Central memory CD4-positive, alpha-beta T cell (primary cell): ENCODE data around the gene MAPT.
A peak's percentile ranks its signal among the peaks of the same experiment; 100 is the strongest.
"Not testable (repeated sequence)": the region's sequence is repeated elsewhere in the genome, so short reads cannot be mapped to it uniquely, and the experiment has no call there.

Experiments used
- DNase-seq: peaks from one replicate; pipeline ENCODE4 v3.0.0; 2022

MAPT gene

DNA sequence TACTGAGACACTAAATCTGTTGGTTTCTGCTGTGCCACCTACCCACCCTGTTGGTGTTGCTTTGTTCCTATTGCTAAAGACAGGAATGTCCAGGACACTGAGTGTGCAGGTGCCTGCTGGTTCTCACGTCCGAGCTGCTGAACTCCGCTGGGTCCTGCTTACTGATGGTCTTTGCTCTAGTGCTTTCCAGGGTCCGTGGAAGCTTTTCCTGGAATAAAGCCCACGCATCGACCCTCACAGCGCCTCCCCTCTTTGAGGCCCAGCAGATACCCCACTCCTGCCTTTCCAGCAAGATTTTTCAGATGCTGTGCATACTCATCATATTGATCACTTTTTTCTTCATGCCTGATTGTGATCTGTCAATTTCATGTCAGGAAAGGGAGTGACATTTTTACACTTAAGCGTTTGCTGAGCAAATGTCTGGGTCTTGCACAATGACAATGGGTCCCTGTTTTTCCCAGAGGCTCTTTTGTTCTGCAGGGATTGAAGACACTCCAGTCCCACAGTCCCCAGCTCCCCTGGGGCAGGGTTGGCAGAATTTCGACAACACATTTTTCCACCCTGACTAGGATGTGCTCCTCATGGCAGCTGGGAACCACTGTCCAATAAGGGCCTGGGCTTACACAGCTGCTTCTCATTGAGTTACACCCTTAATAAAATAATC lies 119.3 kb downstream of the MAPT start:
- no peak for DNase-seq

DNA sequence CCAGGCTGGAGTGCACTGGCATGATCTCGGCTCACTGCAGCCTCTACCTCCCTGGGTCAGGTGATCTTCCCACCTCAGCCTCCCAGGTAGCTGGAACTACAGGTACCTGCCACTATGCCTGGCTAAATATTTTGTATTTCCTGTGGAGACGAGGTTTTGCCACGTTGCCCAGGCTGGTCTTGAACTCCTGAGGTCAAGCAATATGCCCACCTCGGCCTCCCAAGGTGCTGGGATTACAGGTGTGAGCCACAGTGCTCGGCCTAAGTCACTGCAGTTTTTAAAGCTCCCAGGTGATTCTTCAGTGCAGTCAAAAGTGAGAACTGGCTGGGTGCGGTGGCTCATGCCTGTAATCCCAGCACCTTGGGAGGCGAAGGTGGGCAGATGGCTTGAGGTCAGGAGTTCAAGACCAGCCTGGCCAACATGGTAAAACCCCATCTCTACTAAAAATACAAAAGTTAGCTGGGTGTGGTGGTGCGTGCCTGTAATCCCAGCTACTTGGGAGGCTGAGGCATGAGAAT lies 125.1 kb downstream of the MAPT start:
- DNase-seq = not testable (repeated sequence)

DNA sequence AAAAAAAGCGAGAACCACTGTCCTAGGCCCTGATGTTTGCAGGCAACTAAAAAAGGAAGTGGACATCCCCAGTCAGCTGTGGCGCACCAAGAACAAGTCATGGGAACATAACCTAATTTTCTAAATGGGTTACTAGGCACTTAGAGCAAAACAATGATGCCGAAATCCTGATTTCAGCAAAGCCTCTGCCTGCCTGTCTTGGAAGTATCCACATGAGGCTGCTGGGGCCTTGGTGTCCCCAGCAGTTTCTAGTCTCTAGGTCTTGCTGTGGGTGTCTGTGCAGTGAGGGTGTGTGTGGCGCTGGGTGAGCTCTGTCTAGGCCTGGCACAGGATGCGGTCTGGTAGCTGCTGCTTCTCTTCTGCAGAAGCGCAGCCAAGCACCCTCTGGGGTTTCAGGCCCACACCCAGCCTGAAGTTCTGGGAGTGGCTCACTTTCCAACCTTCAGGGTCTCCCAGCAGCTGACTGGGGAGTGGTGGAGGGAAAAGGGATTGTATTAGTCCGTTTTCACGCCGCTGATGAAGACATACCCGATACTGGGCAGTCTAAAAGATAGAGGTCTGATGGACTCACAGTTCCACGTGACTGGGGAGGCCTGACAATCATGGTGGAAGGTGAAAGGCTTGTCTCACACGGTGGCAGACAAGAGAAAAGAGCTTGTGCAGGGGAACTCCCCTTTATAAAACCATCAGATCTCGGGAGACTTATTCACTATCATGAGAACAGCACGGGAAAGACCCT lies 125.8 kb downstream of the MAPT start:
- peak; percentile 69 for DNase-seq

DNA sequence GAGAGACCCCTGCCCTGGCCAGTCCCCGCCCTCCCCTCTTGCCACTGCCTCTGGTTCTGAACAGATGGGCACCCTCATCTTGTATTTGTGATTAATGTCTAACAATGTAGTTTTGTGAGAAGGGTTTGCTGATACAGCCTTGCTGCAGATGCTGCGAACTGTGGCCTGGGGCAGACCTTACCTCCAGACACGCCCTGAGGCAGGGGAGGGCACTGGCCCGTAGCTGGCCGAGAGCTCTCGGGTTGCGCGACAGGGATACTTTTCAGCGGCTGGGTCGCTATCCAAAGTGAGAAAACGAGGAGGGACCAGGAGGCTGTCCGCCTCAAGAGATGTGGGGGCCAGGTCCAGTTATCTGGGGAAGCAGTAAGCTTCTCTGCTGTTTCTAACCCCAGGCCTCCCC lies 126.6 kb downstream of the MAPT start:
- DNase-seq = no peak

DNA sequence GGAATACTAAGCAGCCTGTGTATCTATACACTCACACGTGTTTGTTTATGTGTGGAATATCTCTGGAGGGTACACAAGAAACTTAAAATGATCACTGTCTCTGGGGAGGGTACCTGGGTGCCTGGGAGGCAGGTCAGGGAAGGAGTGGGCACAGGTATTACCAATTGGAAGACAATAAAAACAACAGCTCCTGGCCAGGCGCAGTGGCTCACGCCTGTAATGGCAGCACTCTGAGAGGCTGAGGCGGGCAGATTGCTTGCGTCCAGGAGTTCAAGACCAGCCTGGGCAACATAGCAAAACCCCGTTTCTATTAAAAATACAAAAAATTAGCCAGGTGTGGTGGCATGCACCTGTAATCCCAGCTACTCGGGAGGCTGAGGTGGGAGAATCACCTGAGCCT lies 129.0 kb downstream of the MAPT start:
- not testable (repeated sequence) for DNase-seq

DNA sequence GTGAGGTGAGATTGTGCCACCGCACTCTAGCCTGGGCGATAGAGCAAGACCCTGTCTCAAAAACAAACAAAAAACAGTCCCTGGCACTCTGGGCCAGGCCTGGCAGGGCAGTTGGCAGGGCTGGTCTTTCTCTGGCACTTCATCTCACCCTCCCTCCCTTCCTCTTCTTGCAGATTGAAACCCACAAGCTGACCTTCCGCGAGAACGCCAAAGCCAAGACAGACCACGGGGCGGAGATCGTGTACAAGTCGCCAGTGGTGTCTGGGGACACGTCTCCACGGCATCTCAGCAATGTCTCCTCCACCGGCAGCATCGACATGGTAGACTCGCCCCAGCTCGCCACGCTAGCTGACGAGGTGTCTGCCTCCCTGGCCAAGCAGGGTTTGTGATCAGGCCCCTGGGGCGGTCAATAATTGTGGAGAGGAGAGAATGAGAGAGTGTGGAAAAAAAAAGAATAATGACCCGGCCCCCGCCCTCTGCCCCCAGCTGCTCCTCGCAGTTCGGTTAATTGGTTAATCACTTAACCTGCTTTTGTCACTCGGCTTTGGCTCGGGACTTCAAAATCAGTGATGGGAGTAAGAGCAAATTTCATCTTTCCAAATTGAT lies 129.5 kb downstream of the MAPT start:
- no peak for DNase-seq

DNA sequence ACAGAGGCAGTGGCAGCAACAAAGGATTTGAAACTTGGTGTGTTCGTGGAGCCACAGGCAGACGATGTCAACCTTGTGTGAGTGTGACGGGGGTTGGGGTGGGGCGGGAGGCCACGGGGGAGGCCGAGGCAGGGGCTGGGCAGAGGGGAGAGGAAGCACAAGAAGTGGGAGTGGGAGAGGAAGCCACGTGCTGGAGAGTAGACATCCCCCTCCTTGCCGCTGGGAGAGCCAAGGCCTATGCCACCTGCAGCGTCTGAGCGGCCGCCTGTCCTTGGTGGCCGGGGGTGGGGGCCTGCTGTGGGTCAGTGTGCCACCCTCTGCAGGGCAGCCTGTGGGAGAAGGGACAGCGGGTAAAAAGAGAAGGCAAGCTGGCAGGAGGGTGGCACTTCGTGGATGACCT lies 130.2 kb downstream of the MAPT start:
- DNase-seq = no peak

DNA sequence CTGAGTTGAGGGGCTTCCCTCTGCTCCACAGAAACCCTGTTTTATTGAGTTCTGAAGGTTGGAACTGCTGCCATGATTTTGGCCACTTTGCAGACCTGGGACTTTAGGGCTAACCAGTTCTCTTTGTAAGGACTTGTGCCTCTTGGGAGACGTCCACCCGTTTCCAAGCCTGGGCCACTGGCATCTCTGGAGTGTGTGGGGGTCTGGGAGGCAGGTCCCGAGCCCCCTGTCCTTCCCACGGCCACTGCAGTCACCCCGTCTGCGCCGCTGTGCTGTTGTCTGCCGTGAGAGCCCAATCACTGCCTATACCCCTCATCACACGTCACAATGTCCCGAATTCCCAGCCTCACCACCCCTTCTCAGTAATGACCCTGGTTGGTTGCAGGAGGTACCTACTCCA lies 130.7 kb downstream of the MAPT start:
- DNase-seq = no peak

DNA sequence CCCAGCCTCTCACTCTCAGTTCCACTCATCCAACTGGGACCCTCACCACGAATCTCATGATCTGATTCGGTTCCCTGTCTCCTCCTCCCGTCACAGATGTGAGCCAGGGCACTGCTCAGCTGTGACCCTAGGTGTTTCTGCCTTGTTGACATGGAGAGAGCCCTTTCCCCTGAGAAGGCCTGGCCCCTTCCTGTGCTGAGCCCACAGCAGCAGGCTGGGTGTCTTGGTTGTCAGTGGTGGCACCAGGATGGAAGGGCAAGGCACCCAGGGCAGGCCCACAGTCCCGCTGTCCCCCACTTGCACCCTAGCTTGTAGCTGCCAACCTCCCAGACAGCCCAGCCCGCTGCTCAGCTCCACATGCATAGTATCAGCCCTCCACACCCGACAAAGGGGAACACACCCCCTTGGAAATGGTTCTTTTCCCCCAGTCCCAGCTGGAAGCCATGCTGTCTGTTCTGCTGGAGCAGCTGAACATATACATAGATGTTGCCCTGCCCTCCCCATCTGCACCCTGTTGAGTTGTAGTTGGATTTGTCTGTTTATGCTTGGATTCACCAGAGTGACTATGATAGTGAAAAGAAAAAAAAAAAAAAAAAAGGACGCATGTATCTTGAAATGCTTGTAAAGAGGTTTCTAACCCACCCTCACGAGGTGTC lies 131.3 kb downstream of the MAPT start:
- DNase-seq = no peak

DNA sequence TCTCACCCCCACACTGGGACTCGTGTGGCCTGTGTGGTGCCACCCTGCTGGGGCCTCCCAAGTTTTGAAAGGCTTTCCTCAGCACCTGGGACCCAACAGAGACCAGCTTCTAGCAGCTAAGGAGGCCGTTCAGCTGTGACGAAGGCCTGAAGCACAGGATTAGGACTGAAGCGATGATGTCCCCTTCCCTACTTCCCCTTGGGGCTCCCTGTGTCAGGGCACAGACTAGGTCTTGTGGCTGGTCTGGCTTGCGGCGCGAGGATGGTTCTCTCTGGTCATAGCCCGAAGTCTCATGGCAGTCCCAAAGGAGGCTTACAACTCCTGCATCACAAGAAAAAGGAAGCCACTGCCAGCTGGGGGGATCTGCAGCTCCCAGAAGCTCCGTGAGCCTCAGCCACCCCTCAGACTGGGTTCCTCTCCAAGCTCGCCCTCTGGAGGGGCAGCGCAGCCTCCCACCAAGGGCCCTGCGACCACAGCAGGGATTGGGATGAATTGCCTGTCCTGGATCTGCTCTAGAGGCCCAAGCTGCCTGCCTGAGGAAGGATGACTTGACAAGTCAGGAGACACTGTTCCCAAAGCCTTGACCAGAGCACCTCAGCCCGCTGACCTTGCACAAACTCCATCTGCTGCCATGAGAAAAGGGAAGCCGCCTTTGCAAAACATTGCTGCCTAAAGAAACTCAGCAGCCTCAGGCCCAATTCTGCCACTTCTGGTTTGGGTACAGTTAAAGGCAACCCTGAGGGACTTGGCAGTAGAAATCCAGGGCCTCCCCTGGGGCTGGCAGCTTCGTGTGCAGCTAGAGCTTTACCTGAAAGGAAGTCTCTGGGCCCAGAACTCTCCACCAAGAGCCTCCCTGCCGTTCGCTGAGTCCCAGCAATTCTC lies 132.1 kb downstream of the MAPT start:
- no peak for DNase-seq

DNA sequence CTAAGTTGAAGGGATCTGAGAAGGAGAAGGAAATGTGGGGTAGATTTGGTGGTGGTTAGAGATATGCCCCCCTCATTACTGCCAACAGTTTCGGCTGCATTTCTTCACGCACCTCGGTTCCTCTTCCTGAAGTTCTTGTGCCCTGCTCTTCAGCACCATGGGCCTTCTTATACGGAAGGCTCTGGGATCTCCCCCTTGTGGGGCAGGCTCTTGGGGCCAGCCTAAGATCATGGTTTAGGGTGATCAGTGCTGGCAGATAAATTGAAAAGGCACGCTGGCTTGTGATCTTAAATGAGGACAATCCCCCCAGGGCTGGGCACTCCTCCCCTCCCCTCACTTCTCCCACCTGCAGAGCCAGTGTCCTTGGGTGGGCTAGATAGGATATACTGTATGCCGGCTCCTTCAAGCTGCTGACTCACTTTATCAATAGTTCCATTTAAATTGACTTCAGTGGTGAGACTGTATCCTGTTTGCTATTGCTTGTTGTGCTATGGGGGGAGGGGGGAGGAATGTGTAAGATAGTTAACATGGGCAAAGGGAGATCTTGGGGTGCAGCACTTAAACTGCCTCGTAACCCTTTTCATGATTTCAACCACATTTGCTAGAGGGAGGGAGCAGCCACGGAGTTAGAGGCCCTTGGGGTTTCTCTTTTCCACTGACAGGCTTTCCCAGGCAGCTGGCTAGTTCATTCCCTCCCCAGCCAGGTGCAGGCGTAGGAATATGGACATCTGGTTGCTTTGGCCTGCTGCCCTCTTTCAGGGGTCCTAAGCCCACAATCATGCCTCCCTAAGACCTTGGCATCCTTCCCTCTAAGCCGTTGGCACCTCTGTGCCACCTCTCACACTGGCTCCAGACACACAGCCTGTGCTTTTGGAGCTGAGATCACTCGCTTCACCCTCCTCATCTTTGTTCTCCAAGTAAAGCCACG lies 133.0 kb downstream of the MAPT start:
- no peak for DNase-seq

DNA sequence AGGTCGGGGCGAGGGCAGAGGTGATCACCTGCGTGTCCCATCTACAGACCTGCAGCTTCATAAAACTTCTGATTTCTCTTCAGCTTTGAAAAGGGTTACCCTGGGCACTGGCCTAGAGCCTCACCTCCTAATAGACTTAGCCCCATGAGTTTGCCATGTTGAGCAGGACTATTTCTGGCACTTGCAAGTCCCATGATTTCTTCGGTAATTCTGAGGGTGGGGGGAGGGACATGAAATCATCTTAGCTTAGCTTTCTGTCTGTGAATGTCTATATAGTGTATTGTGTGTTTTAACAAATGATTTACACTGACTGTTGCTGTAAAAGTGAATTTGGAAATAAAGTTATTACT lies 133.6 kb downstream of the MAPT start:
- no peak for DNase-seq

DNA sequence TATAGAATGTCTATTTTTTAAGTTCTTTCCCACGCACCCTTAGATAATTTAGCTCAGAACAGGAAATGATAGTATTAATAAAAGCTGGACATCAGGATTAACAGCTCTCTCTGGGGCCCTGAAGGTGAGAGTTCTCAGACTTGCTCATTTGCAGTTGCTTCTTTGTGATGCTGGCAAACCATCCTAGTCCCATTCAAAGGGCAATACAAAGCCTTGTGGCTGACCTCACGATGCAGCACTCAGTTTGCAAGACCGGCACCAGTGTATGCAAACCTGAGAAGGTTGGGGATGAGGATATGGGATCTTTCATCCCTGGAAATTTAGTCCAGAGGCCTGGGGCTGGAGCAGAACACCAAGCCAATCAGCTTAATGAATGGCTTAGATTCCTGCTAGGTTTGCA lies 134.0 kb downstream of the MAPT start:
- no peak for DNase-seq

DNA sequence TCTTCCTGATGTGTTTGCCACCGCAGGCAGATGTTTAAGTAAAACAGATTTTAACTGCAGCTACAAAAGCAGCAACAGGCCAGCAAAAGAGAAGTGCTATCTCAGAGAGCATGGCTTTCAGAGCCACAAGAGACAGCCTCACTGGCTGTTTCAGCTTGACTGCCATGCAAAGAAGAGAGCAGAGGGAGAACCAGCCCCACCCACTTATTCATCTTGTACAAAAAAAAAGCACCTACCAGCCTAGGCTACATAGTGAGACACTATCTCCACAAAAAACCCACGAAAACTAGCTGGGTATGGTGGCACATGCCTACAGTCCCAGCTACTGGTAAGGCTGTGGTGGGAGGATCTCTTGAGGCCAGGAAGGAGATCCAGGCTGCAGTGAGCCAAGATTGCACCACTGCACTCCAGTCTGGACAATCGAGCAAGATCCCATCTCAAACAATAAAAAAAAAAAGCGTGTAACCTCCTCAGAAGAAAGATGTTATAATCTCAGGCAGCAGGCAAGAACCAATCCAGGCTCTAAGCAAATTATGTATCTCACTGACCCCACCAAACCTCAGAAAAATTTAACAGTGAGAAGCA lies 134.7 kb downstream of the MAPT start:
- DNase-seq = no peak

DNA sequence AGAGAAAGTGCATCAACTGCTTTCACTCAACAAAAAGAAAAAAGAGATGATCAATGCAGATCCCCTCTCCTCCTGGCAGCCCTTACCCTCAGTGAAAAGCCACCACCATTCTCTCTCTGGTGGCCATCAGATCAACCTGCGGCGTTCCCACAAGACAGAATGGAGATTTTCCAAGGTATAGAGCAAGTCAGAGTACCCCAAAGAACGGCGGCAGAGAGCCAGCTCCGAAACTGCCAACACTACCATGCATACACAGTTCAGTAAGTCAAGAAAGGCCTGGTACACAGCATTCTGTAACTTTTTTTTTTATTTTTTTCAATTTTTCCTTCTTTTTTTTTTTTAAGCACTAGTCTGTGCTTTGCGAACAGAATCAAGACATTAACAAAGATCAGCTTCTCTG lies 135.3 kb downstream of the MAPT start:
- no peak for DNase-seq

DNA sequence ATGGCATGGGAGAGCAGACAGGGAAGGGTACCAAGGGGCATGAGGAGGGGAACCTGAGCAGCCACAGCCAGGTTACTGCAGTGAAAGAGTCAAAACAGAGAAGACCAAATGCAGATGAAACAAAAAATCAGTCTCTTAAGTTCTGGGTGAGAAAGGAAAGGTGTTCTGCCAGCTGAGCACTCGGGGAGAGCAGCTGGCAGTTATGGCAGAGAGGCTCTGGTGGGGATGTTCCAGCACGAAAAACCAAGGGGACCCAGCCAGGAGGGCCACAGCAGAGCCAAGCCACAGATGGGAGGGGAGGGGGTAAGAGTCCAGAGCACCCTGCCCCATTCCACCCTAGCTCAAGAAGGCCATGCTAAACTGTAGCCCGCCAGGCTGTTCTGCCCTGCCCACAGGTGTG lies 136.4 kb downstream of the MAPT start:
- no peak for DNase-seq

DNA sequence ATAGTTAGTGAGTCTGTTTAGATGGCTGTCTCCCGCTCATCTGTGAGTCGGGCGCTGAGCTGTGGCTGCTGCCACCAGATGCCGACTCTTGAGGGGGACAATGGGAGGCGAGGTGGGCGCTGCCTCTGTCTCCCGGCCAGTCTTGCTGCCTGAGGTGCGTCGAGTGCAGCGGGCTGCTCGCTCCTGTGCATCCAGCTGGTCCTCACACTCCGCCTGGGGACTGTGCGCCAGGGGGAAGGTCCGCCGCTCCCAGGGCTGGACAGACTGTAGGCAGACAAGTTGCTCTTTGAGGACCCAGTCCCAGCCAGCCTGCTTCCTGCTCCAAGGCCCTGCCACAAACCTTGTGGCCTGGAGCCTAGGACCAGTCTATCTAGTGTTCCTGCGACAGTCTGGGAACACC lies 137.1 kb downstream of the MAPT start:
- DNase-seq = no peak

DNA sequence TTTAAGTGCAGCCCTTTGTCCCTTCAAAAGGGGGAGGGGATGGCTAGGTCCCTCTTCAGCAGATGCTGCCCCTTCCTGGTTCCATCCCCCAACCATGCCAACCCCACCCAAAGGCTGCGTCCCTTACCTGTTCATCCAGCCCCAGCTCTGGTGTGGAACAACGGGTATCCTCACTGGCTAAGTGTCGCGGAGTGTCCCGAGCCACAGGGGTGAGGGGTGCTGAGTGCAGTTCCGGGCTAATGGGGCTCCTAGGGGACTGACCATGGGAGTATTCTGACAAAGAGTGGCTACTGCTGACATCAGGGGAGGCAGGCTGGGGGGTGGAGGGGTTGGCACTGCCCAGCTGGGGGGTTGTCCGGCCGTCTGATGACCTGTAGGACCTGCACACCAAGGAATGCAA lies 137.6 kb downstream of the MAPT start:
- no peak for DNase-seq

DNA sequence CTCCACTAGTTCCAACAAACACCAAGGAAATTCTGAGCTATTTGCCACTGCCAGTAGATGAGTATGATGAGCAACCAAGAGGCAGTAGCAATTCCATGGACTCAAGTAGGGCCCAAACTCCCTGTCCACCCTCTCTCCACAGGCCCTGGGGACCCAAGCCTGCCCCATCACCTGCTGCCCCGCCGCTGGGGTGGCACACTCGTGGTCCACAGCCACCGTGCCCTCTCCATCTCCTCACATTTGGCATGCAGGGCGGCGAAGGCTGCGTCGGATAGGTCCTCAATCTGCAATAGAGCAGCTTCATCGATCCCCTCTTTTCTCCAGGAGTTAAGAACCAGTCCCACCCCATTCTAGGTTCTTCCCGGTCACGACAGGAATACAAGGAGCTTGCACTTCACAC lies 138.6 kb downstream of the MAPT start:
- no peak for DNase-seq

DNA sequence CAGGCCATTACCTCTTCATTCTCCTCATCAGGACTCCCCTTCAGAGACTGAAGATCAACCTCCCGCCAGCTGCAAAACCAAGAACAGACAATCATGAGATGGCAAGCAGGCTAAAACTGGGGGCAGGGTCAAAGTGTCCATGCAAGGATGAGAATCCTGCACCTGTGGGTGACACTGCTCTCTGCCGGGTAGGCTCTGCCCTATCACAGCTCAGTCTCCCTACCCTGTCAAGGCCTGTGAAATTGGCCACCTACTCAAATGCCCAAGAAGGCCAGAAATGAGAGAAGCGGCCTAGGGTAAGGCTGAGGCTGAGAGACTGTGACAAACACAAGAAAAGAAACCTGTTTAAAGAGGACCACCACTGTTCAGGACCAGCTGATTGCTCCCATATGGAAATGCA lies 139.0 kb downstream of the MAPT start:
- no peak for DNase-seq
